ENCODE measurements around the gene TXNRD1.
"Not testable (repeated sequence)": the region's sequence is repeated elsewhere in the genome, so short reads cannot be mapped to it uniquely, and the experiment has no call there.

Gene TXNRD1

GRCh38 chr12:104375775-104376174, 160.2 kb downstream of the TXNRD1 start:
- FAIRE-seq: no peak

GRCh38 chr12:104376650-104377513, 161.3 kb downstream of the TXNRD1 start:
- FAIRE-seq: no peak

GRCh38 chr12:104377514-104377812, 161.9 kb downstream of the TXNRD1 start:
- FAIRE-seq: no peak

- no peak for FAIRE-seq
Measured at GRCh38 chr12:104378427-104378826, 162.8 kb downstream of the TXNRD1 start.

GRCh38 chr12:104381341-104381730, 165.8 kb downstream of the TXNRD1 start:
- no peak for FAIRE-seq

GRCh38 chr12:104381731-104382480, 166.3 kb downstream of the TXNRD1 start:
- FAIRE-seq: no peak

- FAIRE-seq: no peak
Measured at GRCh38 chr12:104384141-104384880, 168.7 kb downstream of the TXNRD1 start.

- no peak for FAIRE-seq
Measured at GRCh38 chr12:104385510-104385909, 169.9 kb downstream of the TXNRD1 start.

- FAIRE-seq: no peak
Measured at GRCh38 chr12:104386461-104386860, 170.9 kb downstream of the TXNRD1 start.

- FAIRE-seq: no peak
Measured at GRCh38 chr12:104387190-104387589, 171.6 kb downstream of the TXNRD1 start.

- not testable (repeated sequence) for FAIRE-seq
Measured at GRCh38 chr12:104394086-104394485, 178.5 kb downstream of the TXNRD1 start.
